GM19463 (cell line): ENCODE data around the gene ENPEP.
"Not testable (repeated sequence)": the region's sequence is repeated elsewhere in the genome, so short reads cannot be mapped to it uniquely, and the experiment has no call there.

Source experiments
- ATAC-seq: cut with Tn5 transposase; IDR thresholded peaks from one replicate; pipeline ENCODE4 v1.9.1; 2021; ENCODE audit warnings: mild to moderate bottlenecking, moderate library complexity; ENCODE audit not compliant: unreplicated experiment

The ENPEP gene

DNA sequence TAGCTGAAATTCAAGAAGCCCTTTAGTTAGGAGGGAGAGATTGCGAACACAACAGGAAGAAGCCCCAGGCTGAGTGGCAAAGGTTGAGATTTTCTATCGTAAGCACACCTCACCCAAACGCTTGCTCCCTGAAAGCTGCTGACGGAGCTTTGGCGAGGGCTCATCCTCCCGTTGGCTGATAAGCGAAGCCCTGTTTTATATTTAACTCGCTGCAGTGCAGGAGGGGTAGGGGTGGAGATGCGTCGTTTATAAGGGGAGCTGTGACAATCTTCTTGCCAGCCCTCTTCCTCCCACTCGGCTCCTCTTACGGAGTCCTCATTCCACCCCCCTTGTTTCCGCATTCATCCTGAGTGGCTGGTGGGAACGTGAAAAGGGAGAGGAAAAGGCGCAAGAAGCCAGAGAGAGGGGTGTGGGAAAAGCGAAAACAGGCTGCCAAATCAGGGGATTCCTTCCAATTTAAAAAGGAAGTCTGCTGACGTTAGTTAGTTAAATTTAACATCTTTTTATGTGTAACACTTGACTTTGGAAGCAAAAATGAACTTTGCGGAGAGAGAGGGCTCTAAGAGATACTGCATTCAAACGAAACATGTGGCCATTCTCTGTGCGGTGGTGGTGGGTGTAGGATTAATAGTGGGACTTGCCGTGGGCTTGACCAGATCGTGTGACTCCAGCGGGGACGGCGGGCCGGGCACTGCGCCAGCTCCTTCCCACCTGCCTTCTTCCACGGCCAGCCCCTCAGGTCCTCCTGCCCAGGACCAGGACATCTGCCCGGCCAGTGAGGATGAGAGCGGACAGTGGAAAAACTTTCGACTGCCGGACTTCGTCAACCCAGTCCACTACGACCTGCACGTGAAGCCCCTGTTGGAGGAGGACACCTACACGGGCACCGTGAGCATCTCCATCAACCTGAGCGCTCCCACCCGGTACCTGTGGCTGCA is at the start of gene ENPEP:
Gene ENPEP (plus strand): TSS at position 275 of the 938 bp plus-strand sequence. CDS start 260 bp downstream, at position 535.
- no peak for ATAC-seq

DNA sequence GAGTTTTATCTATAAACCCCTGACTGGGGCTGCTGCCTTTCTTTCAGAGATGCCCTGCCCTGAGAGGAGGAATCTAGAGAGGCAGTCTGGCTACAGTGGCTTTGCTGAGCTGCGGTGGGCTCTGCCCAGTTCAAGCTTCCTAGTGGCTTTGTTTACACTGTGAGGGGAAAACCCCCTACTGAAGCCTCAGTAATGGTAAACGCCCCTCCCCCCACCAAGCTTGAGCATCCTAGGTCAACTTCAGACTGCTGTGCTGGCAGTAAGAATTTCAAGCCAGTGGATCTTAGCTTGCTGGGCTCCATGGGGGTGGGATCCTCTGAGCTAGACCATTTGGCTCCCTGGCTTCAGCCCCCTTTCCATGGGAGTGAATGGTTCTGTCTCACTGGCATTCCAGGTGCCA is 44.1 kb upstream of the ENPEP start:
- not testable (repeated sequence) for ATAC-seq

- ATAC-seq = not testable (repeated sequence)
Measured at GRCh38 chr4:110437292-110437691, 38.7 kb upstream of the ENPEP start.

DNA sequence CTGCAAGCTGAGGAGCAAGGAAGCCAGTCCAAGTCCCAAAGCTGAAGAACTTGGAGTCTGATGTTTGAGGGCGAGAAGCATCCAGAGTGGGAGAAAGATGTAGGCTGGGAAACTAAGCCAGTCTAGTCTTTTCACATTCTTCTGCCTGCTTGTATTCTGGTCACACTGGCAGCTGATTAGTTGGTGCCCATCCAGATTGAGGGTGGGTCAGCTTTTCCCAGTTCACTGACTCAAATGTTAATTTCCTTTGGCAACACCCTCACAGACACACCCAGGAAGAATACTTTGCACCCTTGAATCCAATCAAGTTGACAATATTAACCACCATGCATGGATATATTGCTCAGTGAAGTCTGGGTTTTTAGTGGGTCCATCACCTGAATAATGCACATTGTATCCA is 36.7 kb upstream of the ENPEP start:
- ATAC-seq = not testable (repeated sequence)

GRCh38 chr4:110442309-110442708 is 33.6 kb upstream of the ENPEP start:
- no peak for ATAC-seq

DNA sequence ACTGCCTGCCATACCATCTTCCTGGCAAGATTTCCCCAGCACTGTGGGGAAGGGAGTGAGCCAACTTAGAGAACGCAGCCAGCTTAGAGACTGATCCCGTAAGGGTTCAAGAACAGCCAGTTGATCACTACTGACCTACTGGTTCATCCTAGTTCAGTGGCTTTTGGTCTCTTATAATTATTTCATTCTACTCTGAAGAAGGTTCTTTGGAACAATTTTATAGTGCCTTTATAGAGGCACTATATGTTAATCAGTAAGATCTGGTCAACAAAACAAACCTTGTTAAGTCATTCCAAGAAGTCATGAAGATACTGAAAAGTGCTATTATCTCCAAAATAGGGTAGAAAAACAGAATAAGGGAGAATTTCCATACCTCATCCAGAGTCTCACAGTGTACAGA is 33.2 kb upstream of the ENPEP start:
- no peak for ATAC-seq

DNA sequence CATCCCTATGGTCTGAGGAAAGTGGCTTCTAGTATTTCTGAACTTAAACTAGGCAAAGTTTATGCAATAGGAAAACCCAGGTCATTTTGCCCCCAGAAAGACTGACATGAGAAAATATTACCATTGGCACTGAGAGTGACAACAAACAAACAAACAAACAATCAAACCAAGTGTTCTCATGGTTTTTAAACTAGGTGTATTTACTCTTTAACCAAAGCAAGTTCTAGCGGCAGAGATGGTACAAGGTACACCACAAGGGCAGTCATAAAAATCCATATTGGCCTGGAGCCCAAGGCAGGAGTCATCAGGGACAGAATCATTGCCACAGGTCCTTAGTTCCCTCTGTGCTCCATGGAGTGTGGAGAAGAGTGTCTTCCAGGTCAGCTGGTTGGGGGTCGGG is 26.0 kb upstream of the ENPEP start:
- no peak for ATAC-seq

DNA sequence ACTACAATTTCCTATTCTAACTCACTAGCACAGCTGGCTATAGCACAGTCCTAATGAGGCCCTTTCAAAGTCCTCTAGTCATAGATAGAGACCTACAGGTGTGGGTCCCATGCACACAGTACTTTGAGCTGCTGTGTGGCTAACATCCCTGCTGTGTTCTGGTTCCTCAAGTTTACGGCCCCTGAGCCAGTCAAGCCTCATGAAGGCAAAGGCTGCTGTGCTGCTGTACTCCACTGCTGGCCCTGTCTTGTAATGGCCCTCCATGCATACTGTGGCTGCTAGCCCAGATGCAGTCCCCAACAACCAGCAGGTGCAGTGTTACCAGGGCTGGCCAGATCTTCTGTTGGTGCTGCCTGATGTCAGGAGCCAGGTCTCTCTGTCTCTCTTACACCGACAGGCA is 23.4 kb upstream of the ENPEP start:
- no peak for ATAC-seq

DNA sequence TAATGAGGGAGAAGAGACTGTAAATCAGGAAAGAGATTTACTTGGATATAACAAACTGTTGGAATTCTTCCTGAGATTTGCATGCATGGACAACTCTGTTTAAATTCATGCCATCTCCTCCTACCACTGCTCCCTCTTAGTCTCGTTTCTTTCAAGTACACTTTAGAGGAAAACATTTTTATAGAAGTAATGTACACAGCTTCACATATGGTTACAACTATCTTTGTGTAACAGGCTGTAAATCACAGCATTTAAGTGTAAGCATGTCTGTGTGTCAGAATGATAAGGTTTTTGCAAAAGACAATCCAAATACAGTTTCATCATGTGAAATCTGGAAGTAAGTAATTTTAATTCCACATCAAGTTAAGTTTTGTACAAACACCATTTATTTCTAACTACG is 21.5 kb upstream of the ENPEP start:
- ATAC-seq = no peak

GRCh38 chr4:110458494-110459266 is 17.3 kb upstream of the ENPEP start:
- no peak for ATAC-seq

DNA sequence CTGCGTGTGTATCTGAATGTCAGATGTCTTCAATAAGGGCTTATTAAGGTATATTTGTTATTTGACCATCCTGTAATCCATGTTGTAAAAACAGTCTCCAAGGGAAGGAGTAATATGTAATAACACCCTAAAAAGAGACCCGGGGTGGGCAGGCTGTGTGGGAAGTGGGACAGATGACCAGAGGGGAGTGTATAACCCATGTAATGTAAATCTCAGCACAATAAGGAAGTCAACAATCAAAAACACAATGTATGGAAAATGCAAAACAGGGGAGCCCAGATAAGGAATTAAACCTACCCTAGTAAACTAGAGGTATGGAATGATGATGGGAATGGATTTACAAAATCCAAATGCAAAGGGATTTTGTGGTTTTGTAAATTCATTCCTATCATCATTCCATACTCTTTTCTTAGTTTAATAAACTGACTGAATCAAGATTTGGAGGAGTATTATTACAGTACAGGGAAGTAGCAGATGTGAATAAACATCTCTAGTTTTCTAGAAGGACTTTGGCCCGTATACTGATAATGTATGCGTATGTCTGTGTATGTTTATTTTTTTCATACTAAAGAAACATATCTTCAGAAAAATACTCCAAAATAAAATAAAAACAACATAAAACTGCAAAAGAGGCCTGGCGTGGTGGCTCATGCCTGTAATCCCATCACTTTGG is 15.7 kb upstream of the ENPEP start:
- ATAC-seq = no peak

- no peak for ATAC-seq
Measured at GRCh38 chr4:110467400-110467799, 8.6 kb upstream of the ENPEP start.

DNA sequence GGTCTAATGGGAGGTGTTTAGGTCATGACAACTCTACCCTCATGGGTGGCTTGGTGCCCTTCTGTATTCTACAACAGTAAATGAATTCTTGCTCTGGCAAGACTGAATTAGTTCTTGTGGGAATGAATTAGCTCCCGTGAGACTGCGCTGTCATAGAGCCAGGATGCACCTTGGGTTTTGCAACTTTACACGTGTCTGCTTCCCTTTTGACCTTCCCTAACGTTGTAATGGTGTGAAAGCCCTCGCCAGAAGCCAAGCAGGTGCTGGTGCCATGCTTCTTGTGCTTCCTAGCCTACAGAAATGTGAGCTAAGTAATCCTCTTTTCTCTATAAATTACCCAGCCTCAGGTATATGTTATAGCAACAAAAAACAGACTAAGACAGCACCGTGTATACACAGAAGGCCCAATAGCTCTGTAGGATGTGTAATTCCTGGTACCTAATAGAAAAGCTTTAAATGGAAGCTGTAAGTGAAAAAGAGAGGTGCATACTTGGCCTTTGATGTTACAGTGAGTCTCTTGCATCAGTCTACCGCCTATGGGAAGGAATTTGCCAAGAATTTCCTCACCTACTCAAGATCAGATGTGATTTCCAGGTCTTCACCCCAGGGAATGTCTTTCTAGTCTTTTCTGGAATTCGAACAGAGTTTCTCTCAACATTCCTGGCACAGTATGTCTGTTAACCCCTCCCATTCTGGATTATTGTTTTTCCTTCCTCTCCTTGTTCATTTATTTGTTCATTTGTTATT is 3.2 kb upstream of the ENPEP start:
- ATAC-seq = no peak

- no peak for ATAC-seq
Measured at GRCh38 chr4:110474481-110474880, 1.5 kb upstream of the ENPEP start.

DNA sequence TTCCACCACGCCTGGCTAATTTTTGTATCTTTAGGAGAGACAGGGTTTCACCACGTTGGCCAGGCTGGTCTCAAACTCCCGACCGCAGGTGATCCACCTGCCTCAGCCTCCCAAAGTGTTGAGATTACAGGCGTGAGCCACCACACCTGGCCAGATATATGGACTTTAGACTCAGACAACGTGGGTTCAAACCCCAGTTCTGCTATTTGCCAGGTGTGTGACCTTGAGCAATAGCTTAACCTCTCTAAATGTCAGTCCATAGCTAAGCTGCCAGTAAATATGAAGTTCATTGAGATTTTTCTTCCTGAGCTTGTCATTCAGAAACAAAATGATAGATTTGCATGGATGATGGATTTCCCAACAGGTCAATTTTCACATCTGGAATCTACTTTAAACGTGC is 875 bp upstream of the ENPEP start:
- ATAC-seq = not testable (repeated sequence)

DNA sequence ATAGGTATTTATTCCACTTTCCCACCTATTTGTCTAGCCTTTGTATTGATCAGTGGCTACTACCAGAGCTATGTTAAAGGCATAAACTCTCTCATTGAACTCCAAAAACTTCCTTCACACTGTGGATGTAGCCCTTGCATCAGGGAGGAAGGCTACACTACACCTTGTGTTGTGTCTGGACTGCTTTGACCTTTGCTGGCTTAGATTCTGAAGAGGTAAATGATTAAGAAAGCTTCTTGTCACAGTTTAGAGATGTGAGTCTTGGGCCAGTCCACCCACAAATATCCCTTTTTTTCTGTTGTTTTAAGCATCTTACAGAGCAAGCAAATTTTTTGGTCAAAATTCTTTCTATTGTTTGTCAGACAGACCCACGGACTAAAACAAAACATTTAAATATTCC is 1.9 kb downstream of the ENPEP start:
- no peak for ATAC-seq

DNA sequence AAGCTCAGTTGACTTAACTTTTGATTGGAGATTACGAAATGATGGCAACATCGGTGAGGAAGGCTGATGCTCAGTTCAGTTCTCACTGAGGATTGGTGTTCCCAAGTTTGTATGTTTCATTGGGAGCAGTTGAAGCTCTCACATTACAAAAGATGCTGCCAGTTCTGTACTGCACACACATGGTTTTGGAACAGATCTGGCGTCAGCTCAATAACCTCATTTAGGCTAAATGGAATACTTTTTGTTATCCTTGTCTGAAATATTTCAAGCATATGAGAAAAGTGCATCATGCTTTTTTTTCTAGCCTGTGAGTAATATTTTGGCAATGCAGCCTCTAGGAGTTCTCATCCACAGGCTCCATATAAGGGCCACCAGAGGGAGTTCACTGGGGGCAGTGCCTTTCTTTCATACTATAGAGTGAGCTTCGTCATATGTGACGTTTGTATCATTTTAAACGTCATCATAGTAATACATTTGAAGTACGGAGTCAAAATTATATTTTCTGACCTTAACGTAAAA is 4.1 kb downstream of the ENPEP start:
- ATAC-seq = no peak

DNA sequence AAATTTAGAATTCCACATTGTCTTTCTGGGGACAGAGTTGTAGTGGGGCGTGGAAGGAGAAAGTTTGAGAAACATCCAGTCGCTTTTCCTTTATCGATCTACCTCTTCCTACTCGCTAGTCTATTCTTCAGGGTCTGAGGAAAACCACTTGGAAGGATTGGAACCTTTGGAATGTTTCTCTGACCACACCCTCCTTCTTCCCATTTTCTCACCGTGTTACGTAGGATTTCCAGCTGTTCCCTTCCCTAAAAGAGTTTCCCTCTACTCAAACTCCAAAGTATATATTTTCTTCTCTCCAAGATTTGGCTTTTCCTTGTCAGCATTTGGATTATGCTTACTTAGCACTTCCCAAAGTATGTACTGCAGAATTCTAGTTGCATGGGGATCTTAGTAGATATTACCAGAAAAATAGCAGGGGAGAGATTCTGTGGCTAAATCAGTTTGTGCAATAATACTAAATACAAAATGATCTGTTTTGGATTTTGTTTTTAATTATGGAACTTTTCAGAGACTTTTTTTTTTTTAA is 4.9 kb downstream of the ENPEP start:
- no peak for ATAC-seq

GRCh38 chr4:110483516-110483915 is 7.6 kb downstream of the ENPEP start:
- ATAC-seq = no peak

GRCh38 chr4:110484029-110484428 is 8.1 kb downstream of the ENPEP start:
- ATAC-seq = peak; percentile 91
